Measurements from ENCODE around the gene OS9. TPM values are rescaled to one million over a fixed set of nuclear protein-coding genes. Genes with fewer than 3 reads are reported as not detected.

Gene OS9
- total and polyA plus RNA-seq, 9 of the 15 experiments (the other 6 are each of a cell fraction or from before 2014, with no cell fraction given): 4.6 to 105 (median 89.5) TPM

- TF ChIP-seq IRF2 (CRISPR knock-in tag; IDR thresholded peaks at IDR 0.05) (no peak), TBL1XR1 (IDR thresholded peaks at IDR 0.05; ENCODE audit: low read length in 2 of 2) (no peak), CBFA2T3 (IDR thresholded peaks at IDR 0.05) (no peak), ZNF445 (CRISPR knock-in tag; IDR thresholded peaks at IDR 0.05; ENCODE audit: low read depth) (no peak), NR2C2 (CRISPR knock-in tag; IDR thresholded peaks at IDR 0.05) (no peak; the same call in 1 of the 2 replicates), NR2C2 (tag; IDR thresholded peaks at IDR 0.05) (no peak), ELK1 (CRISPR knock-in tag; IDR thresholded peaks at IDR 0.05) (no peak), BHLHE40 (IDR thresholded peaks at IDR 0.05; ENCODE audit: low read length) (no peak), RBM15 (IDR thresholded peaks at IDR 0.05; ENCODE audit: insufficient read depth, low read length) (no peak), XRCC5 (IDR thresholded peaks at IDR 0.05; ENCODE audit: low read depth, low read length) (no peak), ZNF431 (CRISPR knock-in tag; IDR thresholded peaks at IDR 0.05) (no peak), NR2F6 (CRISPR knock-in tag; IDR thresholded peaks at IDR 0.05) (no peak), NCOR1 (IDR thresholded peaks at IDR 0.05) (no peak; the same call in 1 of the 2 replicates), SRSF7 (optimal IDR thresholded peaks at IDR 0.05; ENCODE audit: low read depth, low read length) (no peak), ZNF3 (CRISPR knock-in tag; IDR thresholded peaks at IDR 0.05) (no peak), ZNF197 (CRISPR knock-in tag; IDR thresholded peaks at IDR 0.05; ENCODE audit: low read depth) (no peak), ATF4 (CRISPR knock-in tag; IDR thresholded peaks at IDR 0.05) (no peak), ZNF282 (CRISPR knock-in tag; IDR thresholded peaks at IDR 0.05) (no peak), AFF4 (CRISPR knock-in tag; IDR thresholded peaks at IDR 0.05) (no peak), NCOA1 (IDR thresholded peaks at IDR 0.05; ENCODE audit: low read depth) (no peak), ZNF140 (CRISPR knock-in tag; IDR thresholded peaks at IDR 0.05) (no peak)
- TF ChIP-seq, protein P1, sequence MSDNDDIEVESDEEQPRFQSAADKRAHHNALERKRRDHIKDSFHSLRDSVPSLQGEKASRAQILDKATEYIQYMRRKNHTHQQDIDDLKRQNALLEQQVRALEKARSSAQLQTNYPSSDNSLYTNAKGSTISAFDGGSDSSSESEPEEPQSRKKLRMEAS (CRISPR knock-in tag; IDR thresholded peaks at IDR 0.05): no peak
- TF ChIP-seq, protein P2, sequence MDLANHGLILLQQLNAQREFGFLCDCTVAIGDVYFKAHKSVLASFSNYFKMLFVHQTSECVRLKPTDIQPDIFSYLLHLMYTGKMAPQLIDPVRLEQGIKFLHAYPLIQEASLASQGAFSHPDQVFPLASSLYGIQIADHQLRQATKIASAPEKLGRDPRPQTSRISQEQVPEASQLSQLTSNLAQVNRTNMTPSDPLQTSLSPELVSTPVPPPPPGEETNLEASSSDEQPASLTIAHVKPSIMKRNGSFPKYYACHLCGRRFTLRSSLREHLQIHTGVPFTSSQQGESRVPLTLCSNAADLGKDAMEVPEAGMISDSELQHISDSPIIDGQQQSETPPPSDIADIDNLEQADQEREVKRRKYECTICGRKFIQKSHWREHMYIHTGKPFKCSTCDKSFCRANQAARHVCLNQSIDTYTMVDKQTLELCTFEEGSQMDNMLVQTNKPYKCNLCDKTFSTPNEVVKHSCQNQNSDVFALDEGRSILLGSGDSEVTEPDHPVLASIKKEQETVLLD (IDR thresholded peaks at IDR 0.05): no peak
Measured at GRCh38 chr12:57745485-57745881, 51.6 kb downstream of the OS9 start (continued).
